H1 (cell line): ENCODE results near the gene SUCLG2. TPM values are rescaled to one million over a fixed set of nuclear protein-coding genes. Genes with fewer than 3 reads are reported as not detected.

Experiments used
- CTCF ChIA-PET: fragments of 300-600 bp; sonication (Branson Sonifier 250); formaldehyde crosslinking; loops from one replicate; lab custom pipeline; 2021; ENCODE audit not compliant: partially characterized antibody; lab: Charles Lee
- POLR2A ChIA-PET: fragments of 300-600 bp; sonication (Branson Sonifier 250); formaldehyde crosslinking; loops from one replicate; lab custom pipeline; 2021; ENCODE audit warnings: inconsistent platforms; ENCODE audit not compliant: partially characterized antibody; lab: Charles Lee
- DNase-seq, 2 experiments: peaks; one replicate each; pipeline versions ENCODE4 v3.0.0 to v3.0.0-alpha.2; 2010 to 2022; ENCODE audit warnings: low spot score in 2 of 2, low read depth in 1 of 2, mixed read lengths in 1 of 2
- FAIRE-seq: peaks from 2 replicates; lab custom pipeline; 2011; peaks lifted over from hg19 to GRCh38; lab: Jason Lieb, UNC
- H2AFZ ChIP-seq: 2 replicates; pipeline ENCODE4 v1.8.1; 2012; ENCODE audit warnings: low read length, inconsistent platforms
- H2AK5ac ChIP-seq: 2 replicates; pipeline ENCODE4 v1.6.1; 2013; ENCODE audit warnings: low read depth, low read length
- H2BK120ac ChIP-seq: replicated peaks from 2 replicates; pipeline ENCODE3; 2013; ENCODE audit warnings: low read depth, low read length, inconsistent platforms
- H2BK12ac ChIP-seq: 2 replicates; pipeline ENCODE4 v1.6.1; 2013; ENCODE audit warnings: low read depth, low read length
- H2BK15ac ChIP-seq: 2 replicates; pipeline ENCODE4 v1.6.1; 2013; ENCODE audit warnings: low read length
- H2BK20ac ChIP-seq: 2 replicates; pipeline ENCODE4 v1.6.1; 2013; ENCODE audit warnings: low read length
- H2BK5ac ChIP-seq: 2 replicates; pipeline ENCODE4 v1.6.1; 2013; ENCODE audit warnings: low read depth, low read length
- H3K14ac ChIP-seq: 2 replicates; pipeline ENCODE4 v1.6.1; 2013; ENCODE audit warnings: inconsistent platforms; ENCODE audit not compliant: insufficient read length
- H3K18ac ChIP-seq: 2 replicates; pipeline ENCODE4 v1.6.1; 2013; ENCODE audit warnings: low read length; ENCODE audit errors: extremely low read depth
- H3K23ac ChIP-seq: 2 replicates; pipeline ENCODE4 v1.6.1; 2013; ENCODE audit warnings: inconsistent platforms; ENCODE audit not compliant: insufficient read length
- H3K23me2 ChIP-seq: 2 replicates; pipeline ENCODE4 v1.6.1; 2013; ENCODE audit warnings: low read depth, low read length
- H3K27ac ChIP-seq: 2 replicates; pipeline ENCODE4 v1.6.1; 2011; ENCODE audit warnings: low read depth, low read length, inconsistent platforms
- H3K27me3 ChIP-seq, 4 experiments: replicated peaks in 1 of 4; 1 replicate in 1 of 4; 2 replicates in 3 of 4; pipeline versions ENCODE4 v1.6.1 to v1.8.1; 2011 to 2013; ENCODE audit warnings: low read length in 3 of 4, mild to moderate bottlenecking in 3 of 4, inconsistent platforms in 2 of 4, mixed read lengths in 2 of 4, moderate library complexity in 1 of 4; ENCODE audit not compliant: control insufficient read depth in 3 of 4, insufficient read depth in 3 of 4; ENCODE audit errors: extremely low read depth in 1 of 4
- H3K36me3 ChIP-seq, 4 experiments: 2 replicates each; pipeline versions ENCODE4 v1.6.1 to v1.8.1; 2011 to 2013; ENCODE audit warnings: mild to moderate bottlenecking in 4 of 4, low read length in 3 of 4, moderate library complexity in 2 of 4, control low read depth in 1 of 4, inconsistent platforms in 1 of 4; ENCODE audit not compliant: insufficient read depth in 4 of 4, control insufficient read depth in 2 of 4
- H3K4ac ChIP-seq: replicated peaks from 2 replicates; pipeline ENCODE3; 2013; ENCODE audit warnings: low read length, low read depth, mixed read lengths, inconsistent platforms; ENCODE audit not compliant: insufficient read length
- H3K4me1 ChIP-seq, 4 experiments: replicated peaks in 1 of 4; 1 replicate in 1 of 4; 2 replicates in 3 of 4; pipeline versions ENCODE4 v1.6.1 to v1.8.1; 2011 to 2013; ENCODE audit warnings: low read length in 3 of 4, inconsistent platforms in 2 of 4, mixed read lengths in 1 of 4; ENCODE audit not compliant: insufficient read depth in 4 of 4, control insufficient read depth in 3 of 4
- H3K4me2 ChIP-seq, 2 experiments: 2 replicates each; pipeline versions ENCODE4 v1.6.1 to v1.8.1; 2011 to 2013; ENCODE audit warnings: low read depth in 2 of 2, low read length in 2 of 2, control low read depth in 1 of 2, inconsistent platforms in 1 of 2, mild to moderate bottlenecking in 1 of 2; ENCODE audit not compliant: insufficient read depth in 1 of 2
- H3K4me3 ChIP-seq, 4 experiments: fragments of 200-600, 300-600 bp in 1 of 4; sonication (generic), shearing (Covaris generic), sonication (Bioruptor Twin) in 1 of 4; 2 replicates each; pipeline versions ENCODE4 v1.5.1 to v1.8.1; 2011 to 2016; ENCODE audit warnings: low read length in 4 of 4, low read depth in 3 of 4, control low read depth in 2 of 4, inconsistent platforms in 2 of 4, mild to moderate bottlenecking in 2 of 4, mixed read lengths in 1 of 4, moderate library complexity in 1 of 4; ENCODE audit not compliant: insufficient read depth in 2 of 4; ENCODE audit errors: extremely low read depth in 1 of 4
- H3K56ac ChIP-seq: replicated peaks from 2 replicates; pipeline ENCODE3; 2013; ENCODE audit warnings: low read depth, mild to moderate bottlenecking, mixed read lengths, low read length, inconsistent platforms; ENCODE audit not compliant: insufficient read length
- H3K79me1 ChIP-seq: 2 replicates; pipeline ENCODE4 v1.6.1; 2013; ENCODE audit warnings: low read depth, low read length, control low read depth
- H3K79me2 ChIP-seq, 2 experiments: 2 replicates each; pipeline versions ENCODE4 v1.6.1 to v1.8.1; 2012 to 2013; ENCODE audit warnings: low read length in 2 of 2, mild to moderate bottlenecking in 2 of 2, inconsistent platforms in 1 of 2; ENCODE audit not compliant: insufficient read depth in 2 of 2, control insufficient read depth in 1 of 2
- H3K9ac ChIP-seq, 4 experiments: replicated peaks in 1 of 4; 1 replicate in 1 of 4; 2 replicates in 3 of 4; pipeline versions ENCODE4 v1.6.1 to v1.8.1; 2011 to 2013; ENCODE audit warnings: low read depth in 3 of 4, low read length in 3 of 4, control low read depth in 2 of 4, mild to moderate bottlenecking in 2 of 4, moderate library complexity in 2 of 4, inconsistent platforms in 1 of 4; ENCODE audit errors: extremely low read depth in 1 of 4
- H3K9me3 ChIP-seq, 2 experiments: 2 replicates each; pipeline versions ENCODE4 v1.6.1 to v1.8.1; 2012 to 2013; ENCODE audit warnings: mild to moderate bottlenecking in 2 of 2, moderate library complexity in 2 of 2, control low read depth in 1 of 2, inconsistent platforms in 1 of 2, low read depth in 1 of 2, low read length in 1 of 2, mixed read lengths in 1 of 2; ENCODE audit not compliant: insufficient read depth in 2 of 2
- H4K20me1 ChIP-seq, 2 experiments: replicated peaks in 1 of 2; 2 replicates each; pipeline versions ENCODE3 to v1.8.1; 2011 to 2013; ENCODE audit warnings: inconsistent platforms in 2 of 2, low read length in 2 of 2, mild to moderate bottlenecking in 1 of 2; ENCODE audit not compliant: insufficient read depth in 2 of 2, control insufficient read depth in 1 of 2
- H4K5ac ChIP-seq: 2 replicates; pipeline ENCODE4 v1.6.1; 2013; ENCODE audit warnings: low read length, low read depth, mixed read lengths, inconsistent platforms; ENCODE audit not compliant: insufficient read length
- H4K8ac ChIP-seq: 2 replicates; pipeline ENCODE4 v1.8.0; 2013; ENCODE audit warnings: mild to moderate bottlenecking, moderate library complexity, low read length, inconsistent platforms; ENCODE audit not compliant: insufficient read depth; ENCODE audit errors: extremely low read depth
- H4K91ac ChIP-seq: replicated peaks from 2 replicates; pipeline ENCODE3; 2013; ENCODE audit warnings: low read length, mixed read lengths, inconsistent platforms; ENCODE audit not compliant: insufficient read length
- POU5F1 ChIP-seq: IDR thresholded peaks from 2 replicates; pipeline ENCODE4 v1.6.1; 2011; ENCODE audit warnings: low read depth, mild to moderate bottlenecking, low read length, moderate library complexity
- WGBS, 2 experiments: shearing (Covaris generic) in 1 of 2; methylation state at CpG; one replicate each; pipeline versions ENCODE4 v1.1.6 to v1.1.7; 2013 to 2015; ENCODE audit warnings: low lambda C conversion rate in 2 of 2, mixed read lengths in 2 of 2, inconsistent platforms in 1 of 2, low coverage in 1 of 2, missing lambda C conversion rate in 1 of 2; ENCODE audit not compliant: insufficient replicate concordance in 2 of 2, insufficient coverage in 1 of 2, insufficient read length in 1 of 2; ENCODE audit errors: extremely low coverage in 1 of 2, missing lambda C conversion rate in 1 of 2; 5-methylcytosine and 5-hydroxymethylcytosine counted together
- polyA plus RNA-seq, 7 experiments: library from polyadenylated mRNA; depleted of rRNA in 3 of 7; stranded (reverse) in 5 of 7; unstranded in 2 of 7; fragments of >200 nt in 5 of 7; fragments of 200-250 nt in 2 of 7; gene quantifications; 1 replicate in 5 of 7; 2 replicates in 1 of 7; 4 replicates in 1 of 7; pipeline versions ENCODE4 v1.2.1 to v1.2.3, GENCODE V29; 2011 to 2013; ENCODE audit warnings: missing spikeins in 2 of 7, mixed read lengths in 2 of 7
- total RNA-seq: library from RNA; stranded (reverse); fragmentation: NEBNext Ultra II Directional; extraction: Animal tissue kit (Norgen Biotek cat#: 25700); gene quantifications from 2 replicates; pipeline ENCODE4 v1.2.1, GENCODE V29; 2021

The SUCLG2 gene
- total and polyA plus RNA-seq, 2 of the 8 experiments (the other 6 are each of a cell fraction or from before 2014, with no cell fraction given), result 12.9 to 46.2 TPM

DNA sequence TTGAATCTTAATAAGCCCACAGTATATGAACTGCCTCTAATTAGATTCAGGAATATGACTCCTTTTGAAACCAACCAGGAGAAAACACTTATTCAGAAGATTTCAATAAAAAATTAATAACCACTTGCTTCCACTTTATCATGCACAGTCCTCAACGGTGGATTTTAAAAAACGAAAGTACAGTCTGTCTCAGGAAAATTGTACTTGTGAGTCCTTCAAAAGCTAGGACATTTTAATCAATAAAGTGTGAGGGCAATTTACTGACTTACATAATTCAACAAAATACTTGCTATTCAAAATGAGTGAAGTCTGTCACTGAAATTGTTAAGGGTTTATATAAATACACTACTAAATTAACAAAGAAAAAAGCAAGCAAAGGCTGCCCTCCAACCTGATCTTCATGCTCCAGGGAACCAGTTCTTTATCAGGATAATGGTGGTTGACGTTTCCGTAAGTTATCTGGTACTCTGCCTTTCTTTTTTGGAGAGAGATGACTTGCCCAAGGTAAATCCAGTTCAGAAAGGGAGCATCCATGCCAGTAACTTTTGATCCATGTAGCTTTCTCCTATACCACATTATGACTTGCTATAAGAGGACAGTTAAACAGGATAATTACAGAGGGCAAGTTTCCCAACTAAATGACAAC is 17.0 kb downstream of the SUCLG2 start:
- H3K4me3 ChIP-seq, result no peak overlapping the region
- H3K9ac ChIP-seq, result no peak overlapping the region
- peaks cover 2% of the 10 kb centered on the region; the same call in 1 of the 2 replicates for H3K79me1 ChIP-seq
- DNase-seq, result no peak
- no peaks in the 10 kb centered on the region for H3K4me1 ChIP-seq
- no peaks in the 10 kb centered on the region for H3K9me3 ChIP-seq
- no peak overlapping the region for H2AFZ ChIP-seq
- WGBS, 2 experiments, result 84% methylated on average over 4 of the region's 4 CpGs; no CpG with 5 or more reads in 1 of the 2 experiments
- H4K91ac ChIP-seq, result no peak overlapping the region
- H2BK5ac ChIP-seq, result no peak overlapping the region
- H3K36me3 ChIP-seq, result no peaks in the 10 kb centered on the region
- CTCF ChIA-PET, result interaction anchor here (1.1 to 1.3 kb wide), 3 partner anchors 14 to 528 kb away, joined by 3 to 4 read pairs (median 3); no protein-coding TSS in a partner anchor
- no peak overlapping the region for H3K18ac ChIP-seq
- no peak overlapping the region for H3K4ac ChIP-seq
- H3K14ac ChIP-seq, result no peak overlapping the region
- H4K5ac ChIP-seq, result no peak overlapping the region
- H3K4me2 ChIP-seq, result no peak overlapping the region
- H4K8ac ChIP-seq, result no peak overlapping the region
- H4K20me1 ChIP-seq, result peaks cover 0 to 3% of the 10 kb centered on the region in 2 experiments
- no peak for TF ChIP-seq POU5F1
- TF ChIP-seq, all 59 proteins: peak for 0
- H2BK15ac ChIP-seq, result no peak overlapping the region
- no peak overlapping the region for H3K56ac ChIP-seq
- peaks cover 0 to 1% (median 0%) of the 10 kb centered on the region in 4 experiments; a peak in 1 of 7 replicates for H3K27me3 ChIP-seq
- H3K23me2 ChIP-seq, result no peaks in the 10 kb centered on the region
- H3K79me2 ChIP-seq, result peaks cover 0 to 9% of the 10 kb centered on the region in 2 experiments; a peak in 1 of 4 replicates
- H2BK20ac ChIP-seq, result no peak overlapping the region
- POLR2A ChIA-PET, result interaction anchor here (1.6 kb wide), 1 partner anchor 17 kb away, joined by 5 read pairs; the partner anchor contains the start of gene SUCLG2
- H2BK120ac ChIP-seq, result no peak overlapping the region
- H3K23ac ChIP-seq, result no peak overlapping the region
- H2BK12ac ChIP-seq, result no peak overlapping the region
- H3K27ac ChIP-seq, result no peak overlapping the region
- no peak overlapping the region for H2AK5ac ChIP-seq
- FAIRE-seq, result no peak
